NCI-H526 treated with DMSO at 0.1 percent for 48 hours (cell line): ENCODE data around the gene SLC1A2.

Experiments
- DNase-seq: peaks from one replicate; lab custom pipeline; 2025; lab: John Stamatoyannopoulos, UW

Gene SLC1A2

GRCh38 chr11:35348898-35349687 lies 70.3 kb downstream of the SLC1A2 start:
- DNase-seq, result no peak

GRCh38 chr11:35347921-35348331 lies 71.4 kb downstream of the SLC1A2 start:
- no peak for DNase-seq

- no peak for DNase-seq
These were observed 72.0 kb downstream of the SLC1A2 start for GRCh38 chr11:35347173-35347878.

GRCh38 chr11:35346472-35347156 lies 72.7 kb downstream of the SLC1A2 start:
- DNase-seq, result no peak

- no peak for DNase-seq
These were observed 74.4 kb downstream of the SLC1A2 start for GRCh38 chr11:35344681-35345574.

- no peak for DNase-seq
These were observed 76.2 kb downstream of the SLC1A2 start for GRCh38 chr11:35343033-35343598.

- DNase-seq, result no peak
These were observed 78.6 kb downstream of the SLC1A2 start for GRCh38 chr11:35340715-35341114.

GRCh38 chr11:35340071-35340470 lies 79.3 kb downstream of the SLC1A2 start:
- DNase-seq, result no peak

GRCh38 chr11:35338921-35339320 lies 80.4 kb downstream of the SLC1A2 start:
- DNase-seq, result no peak

- DNase-seq, result no peak
These were observed 81.4 kb downstream of the SLC1A2 start for GRCh38 chr11:35337914-35338305.

- DNase-seq, result no peak
These were observed 82.0 kb downstream of the SLC1A2 start for GRCh38 chr11:35337136-35337913.

- no peak for DNase-seq
These were observed 82.6 kb downstream of the SLC1A2 start for GRCh38 chr11:35336726-35337125.

- DNase-seq, result no peak
These were observed 84.1 kb downstream of the SLC1A2 start for GRCh38 chr11:35335226-35335625.

GRCh38 chr11:35334385-35335090 lies 84.8 kb downstream of the SLC1A2 start:
- DNase-seq, result no peak

- DNase-seq, result no peak
These were observed 86.8 kb downstream of the SLC1A2 start for GRCh38 chr11:35332524-35332923.

GRCh38 chr11:35330931-35331330 lies 88.4 kb downstream of the SLC1A2 start:
- no peak for DNase-seq

- DNase-seq, result no peak
These were observed 89.0 kb downstream of the SLC1A2 start for GRCh38 chr11:35330156-35330889.

GRCh38 chr11:35327829-35328228 lies 91.5 kb downstream of the SLC1A2 start:
- DNase-seq, result no peak

GRCh38 chr11:35326266-35326879 lies 93.0 kb downstream of the SLC1A2 start:
- DNase-seq, result no peak
